Astrocyte of the hippocampus (primary cell): ENCODE measurements around the gene TSPY4.
"Not testable (repeated sequence)": the region's sequence is repeated elsewhere in the genome, so short reads cannot be mapped to it uniquely, and the experiment has no call there.

Experiments
- DNase-seq: peaks from one replicate; pipeline ENCODE4 v3.0.0; 2011; ENCODE audit warnings: low read depth, low spot score

Gene TSPY4

GRCh38 chrY:9337164-9337563 lies at the start of gene TSPY4:
Gene TSPY4, plus strand, starts transcription at chrY:9337464. Its CDS starts 46 bp downstream, at chrY:9337510.
- not testable (repeated sequence) for DNase-seq

- no peak for DNase-seq
Observed at GRCh38 chrY:9320996-9321395, 16.3 kb upstream of the TSPY4 start.

- DNase-seq: not testable (repeated sequence)
Observed at GRCh38 chrY:9357497-9357896, 20.2 kb downstream of the TSPY4 start, which contains the start of gene TSPY8. Gene TSPY8, plus strand, starts transcription at chrY:9357797. Its CDS starts 46 bp downstream, at chrY:9357843.
